GM12865 (cell line): ENCODE results near the gene PLCB1.
"Not testable (repeated sequence)": the region's sequence is repeated elsewhere in the genome, so short reads cannot be mapped to it uniquely, and the experiment has no call there.

Experiments used
- DNase-seq: peaks from one replicate; pipeline ENCODE4 v3.0.0; 2010; ENCODE audit warnings: low read depth
- H3K4me3 ChIP-seq: 2 replicates; pipeline ENCODE4 v1.5.1; 2011; ENCODE audit warnings: mild to moderate bottlenecking, low read depth, low read length, control low read depth
- TF ChIP-seq, protein P1 (sequence below): IDR thresholded peaks from 2 replicates; pipeline ENCODE4 v1.5.1; 2011; ENCODE audit warnings: low read length, control low read depth, low read depth, inconsistent platforms; ENCODE audit not compliant: insufficient read depth; ENCODE audit errors: missing control alignments

PLCB1 gene

DNA sequence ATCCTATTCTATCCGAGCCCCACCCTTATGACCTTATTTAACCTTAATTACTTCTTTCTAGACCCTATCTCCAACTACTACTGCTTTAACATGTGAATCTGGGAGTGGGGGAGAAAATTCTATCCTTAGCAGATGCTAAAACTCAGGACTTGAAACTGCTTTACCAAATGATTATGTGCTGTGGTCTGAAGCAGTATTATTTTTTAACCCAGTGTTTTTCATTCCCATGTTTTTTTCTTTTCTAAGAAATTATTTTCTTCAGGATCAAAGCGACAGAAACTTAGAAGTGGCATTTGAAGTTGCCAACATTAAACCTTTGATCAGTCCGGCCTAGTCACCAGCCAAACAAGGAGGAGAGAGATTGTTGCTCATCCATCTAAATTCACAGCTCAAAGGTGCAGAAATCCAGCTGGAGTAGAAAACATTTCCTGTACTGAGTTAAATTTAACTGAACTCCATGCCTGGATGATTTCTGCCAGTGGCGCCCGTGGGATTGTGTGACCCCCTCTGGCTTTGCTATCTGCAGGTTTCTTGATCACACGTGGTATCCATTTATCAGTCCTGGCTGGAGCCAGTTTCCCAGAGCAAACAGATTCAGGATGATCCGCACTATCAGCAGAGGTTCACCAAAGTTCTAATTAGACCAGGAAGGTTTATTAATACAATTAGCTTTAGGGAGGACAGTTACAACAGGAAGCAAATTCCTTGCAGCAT, 300.5 kb downstream of the PLCB1 start:
- TF ChIP-seq, protein P1, sequence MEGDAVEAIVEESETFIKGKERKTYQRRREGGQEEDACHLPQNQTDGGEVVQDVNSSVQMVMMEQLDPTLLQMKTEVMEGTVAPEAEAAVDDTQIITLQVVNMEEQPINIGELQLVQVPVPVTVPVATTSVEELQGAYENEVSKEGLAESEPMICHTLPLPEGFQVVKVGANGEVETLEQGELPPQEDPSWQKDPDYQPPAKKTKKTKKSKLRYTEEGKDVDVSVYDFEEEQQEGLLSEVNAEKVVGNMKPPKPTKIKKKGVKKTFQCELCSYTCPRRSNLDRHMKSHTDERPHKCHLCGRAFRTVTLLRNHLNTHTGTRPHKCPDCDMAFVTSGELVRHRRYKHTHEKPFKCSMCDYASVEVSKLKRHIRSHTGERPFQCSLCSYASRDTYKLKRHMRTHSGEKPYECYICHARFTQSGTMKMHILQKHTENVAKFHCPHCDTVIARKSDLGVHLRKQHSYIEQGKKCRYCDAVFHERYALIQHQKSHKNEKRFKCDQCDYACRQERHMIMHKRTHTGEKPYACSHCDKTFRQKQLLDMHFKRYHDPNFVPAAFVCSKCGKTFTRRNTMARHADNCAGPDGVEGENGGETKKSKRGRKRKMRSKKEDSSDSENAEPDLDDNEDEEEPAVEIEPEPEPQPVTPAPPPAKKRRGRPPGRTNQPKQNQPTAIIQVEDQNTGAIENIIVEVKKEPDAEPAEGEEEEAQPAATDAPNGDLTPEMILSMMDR, result no peak
- DNase-seq, result no peak
- H3K4me3 ChIP-seq, result no peak overlapping the region

DNA sequence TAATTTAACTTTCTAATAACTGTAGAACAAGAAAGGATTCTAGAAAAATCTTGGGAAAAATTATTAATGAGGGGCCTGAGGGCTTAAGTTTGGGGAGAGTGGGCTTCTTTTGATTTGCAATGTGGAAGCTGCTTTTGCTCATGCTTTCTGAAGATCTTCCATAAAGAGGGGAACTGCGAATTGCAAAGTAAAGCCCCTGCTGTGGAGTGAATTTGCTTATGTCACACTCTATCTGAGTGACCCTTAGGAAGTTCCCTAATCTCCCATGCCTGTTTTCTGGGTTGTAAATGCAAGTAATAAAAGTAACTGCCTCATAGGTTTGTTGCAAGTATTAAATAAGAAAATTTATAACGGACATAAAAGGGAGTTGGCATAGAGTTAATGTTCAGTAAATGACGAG, 301.2 kb downstream of the PLCB1 start:
- no peak overlapping the region for H3K4me3 ChIP-seq
- TF ChIP-seq, protein P1, result no peak
- no peak for DNase-seq

DNA sequence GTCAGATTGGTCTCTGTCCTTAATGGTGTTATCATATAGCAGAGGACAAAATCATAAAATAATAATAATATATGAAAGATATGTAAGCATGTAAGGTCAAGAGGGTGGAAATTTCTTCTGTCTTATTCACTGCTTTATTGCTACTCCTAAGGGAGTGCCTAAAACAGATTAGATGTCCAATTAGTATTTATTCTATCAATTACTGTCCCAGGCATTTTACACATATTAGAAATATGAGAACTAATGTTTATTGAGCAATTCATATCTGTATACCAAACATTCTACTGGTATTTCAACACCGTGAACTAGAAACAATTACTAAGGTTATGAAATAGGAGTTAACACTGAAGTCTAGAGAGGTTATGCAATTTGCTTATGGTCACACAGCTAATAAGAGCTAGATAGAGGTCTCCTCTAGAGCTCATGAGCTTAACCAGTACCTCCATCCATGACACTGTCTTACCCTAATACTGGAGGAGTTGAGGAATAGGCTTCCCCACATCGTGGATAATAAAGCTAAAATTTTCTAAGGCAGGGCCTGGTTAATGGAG, 302.3 kb downstream of the PLCB1 start:
- no peak overlapping the region for H3K4me3 ChIP-seq
- no peak for DNase-seq
- TF ChIP-seq, protein P1, result no peak

DNA sequence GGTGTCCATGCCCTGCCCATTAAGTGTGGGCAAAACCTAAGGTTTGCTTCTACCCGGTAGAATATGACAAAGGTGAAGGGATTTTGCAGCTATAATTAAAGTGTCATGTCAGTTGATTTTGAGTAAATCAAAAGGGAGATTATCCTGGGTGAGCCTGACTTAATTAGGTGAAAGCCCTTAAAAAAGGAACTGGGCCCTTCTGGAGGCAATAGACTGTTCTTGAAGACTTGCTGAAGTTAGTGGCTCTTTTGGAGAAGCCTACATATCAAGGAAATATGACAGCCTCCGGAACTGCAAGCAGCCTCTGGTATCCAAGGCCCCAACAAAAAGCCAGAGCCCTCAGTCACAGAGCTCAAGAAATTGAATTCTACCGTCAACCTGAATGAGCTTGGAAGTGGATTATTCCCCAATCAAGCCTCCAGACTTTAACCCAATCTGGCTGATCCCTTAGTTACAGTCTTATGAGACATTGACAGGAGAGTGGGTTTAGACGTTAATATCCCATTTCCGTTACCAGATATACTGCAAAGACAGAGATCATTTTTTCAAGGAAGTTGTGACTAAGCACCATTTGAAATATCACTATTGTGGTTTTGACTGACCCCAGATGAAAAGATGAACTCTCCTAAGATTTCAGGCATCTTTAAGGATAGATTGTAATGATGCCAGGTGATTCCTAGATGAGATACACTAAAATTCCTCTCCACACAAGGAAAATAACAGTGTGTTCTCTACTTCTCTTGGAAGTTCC, 303.4 kb downstream of the PLCB1 start:
- H3K4me3 ChIP-seq, result no peak overlapping the region
- TF ChIP-seq, protein P1, result no peak
- no peak for DNase-seq

DNA sequence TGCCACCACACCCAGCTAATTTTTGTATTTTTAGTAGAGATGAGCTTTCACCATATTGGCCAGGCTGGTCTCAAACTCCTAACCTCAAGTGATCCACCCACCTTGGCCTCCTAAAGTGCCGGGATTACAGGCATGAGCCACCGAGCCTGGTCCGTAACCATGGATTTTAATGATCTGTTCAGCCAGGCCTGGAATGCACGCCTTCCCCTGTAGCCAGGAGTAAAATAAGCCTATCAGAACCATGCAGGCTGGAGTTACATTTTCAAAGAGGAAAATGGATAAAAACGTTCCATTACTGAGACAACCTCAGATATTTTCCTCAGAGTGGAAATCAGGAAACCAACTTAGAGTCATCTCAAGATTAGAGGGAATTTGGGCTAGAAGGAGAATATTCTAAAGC, 304.9 kb downstream of the PLCB1 start:
- H3K4me3 ChIP-seq, DNase-seq: not testable (repeated sequence)

DNA sequence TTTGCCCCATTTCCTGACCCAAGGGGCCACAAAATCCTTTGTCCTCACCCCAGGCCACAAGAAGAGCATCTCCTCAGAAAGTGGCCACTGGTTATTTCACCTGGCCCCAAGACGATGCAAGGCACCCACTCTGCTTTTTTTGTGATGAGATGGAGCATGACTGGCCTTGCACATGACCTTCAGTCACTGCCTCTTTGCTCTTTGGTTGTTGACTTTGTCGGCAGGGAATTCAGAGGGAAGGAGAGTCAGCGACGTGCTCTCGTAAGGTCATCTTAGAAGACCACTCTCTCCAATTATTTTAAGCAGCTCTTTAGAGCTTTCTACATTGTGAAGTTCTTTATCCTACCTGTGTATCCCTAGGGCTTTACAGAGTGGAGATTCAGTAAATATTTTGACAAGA, 306.7 kb downstream of the PLCB1 start:
- TF ChIP-seq, protein P1, result no peak
- H3K4me3 ChIP-seq, result no peak overlapping the region
- DNase-seq, result no peak

DNA sequence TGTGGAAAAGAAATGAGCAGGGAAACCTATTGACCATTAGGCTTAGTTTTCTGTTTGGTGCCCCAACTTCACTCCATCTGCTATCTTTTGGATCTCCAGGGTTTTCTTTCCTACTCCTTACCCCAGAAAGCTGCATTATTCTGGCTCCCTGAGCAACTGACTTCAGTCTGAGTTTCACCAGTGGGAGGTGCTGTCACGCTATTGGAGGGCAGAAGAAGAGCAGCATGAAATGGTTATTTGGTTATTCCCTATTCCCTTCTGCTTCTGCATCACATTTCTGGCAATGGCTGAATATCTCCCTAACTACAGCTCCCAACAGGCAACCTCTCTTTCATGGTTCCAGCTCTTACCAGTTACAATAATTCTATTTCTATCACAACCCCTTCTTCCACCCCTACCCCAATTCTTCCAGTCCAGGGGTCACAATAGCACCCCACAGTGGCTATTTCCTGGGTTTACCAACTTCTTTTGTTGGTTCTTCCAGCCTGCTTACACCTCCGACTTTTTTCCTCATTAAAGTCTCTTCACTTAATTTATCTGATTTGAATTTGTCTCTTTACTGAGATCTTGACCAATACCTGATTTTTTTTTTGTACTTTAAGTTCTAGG, 311.5 kb downstream of the PLCB1 start:
- no peak for DNase-seq
- TF ChIP-seq, protein P1, result no peak
- no peak overlapping the region for H3K4me3 ChIP-seq
